GM21423 (cell line): ENCODE data around the gene REPS2.

Experiments
- ATAC-seq: cut with Tn5 transposase; IDR thresholded peaks from one replicate; pipeline ENCODE4 v1.9.1; 2021; ENCODE audit warnings: mild to moderate bottlenecking, moderate library complexity; ENCODE audit not compliant: unreplicated experiment

The REPS2 gene

DNA sequence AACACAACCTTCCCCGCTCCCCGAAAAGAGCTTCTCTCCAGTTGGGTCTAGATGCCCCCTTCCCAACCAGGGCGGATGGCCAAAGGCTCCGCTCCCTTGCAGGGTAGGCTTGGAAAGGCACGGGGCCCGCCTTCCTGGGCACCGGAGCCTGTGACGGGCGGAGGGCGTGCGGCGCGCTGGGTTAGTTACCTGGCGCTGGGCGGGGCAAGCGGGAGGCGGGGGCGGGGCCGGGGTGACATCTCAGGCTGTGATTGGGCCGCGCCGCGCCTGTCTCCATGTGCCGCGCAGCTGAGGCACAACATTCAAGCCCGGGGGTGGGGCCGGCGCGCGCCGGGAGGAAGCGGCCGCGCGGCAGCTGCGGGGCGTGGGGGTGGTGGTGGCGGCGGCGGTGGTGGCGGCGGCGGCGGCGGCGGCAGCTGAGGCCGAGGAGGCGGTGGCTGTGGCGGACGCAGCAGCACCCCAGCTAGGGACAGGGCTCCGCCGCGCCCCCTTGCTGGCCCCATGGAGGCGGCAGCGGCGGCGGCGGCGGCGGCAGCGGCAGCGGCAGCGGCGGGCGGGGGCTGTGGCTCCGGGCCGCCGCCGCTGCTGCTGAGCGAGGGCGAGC is at the start of gene REPS2:
TSS of gene REPS2 (plus strand) at position 298 of the 604 bp plus-strand sequence. CDS start at position 502, 204 bp downstream.
- peak; percentile 97 for ATAC-seq

DNA sequence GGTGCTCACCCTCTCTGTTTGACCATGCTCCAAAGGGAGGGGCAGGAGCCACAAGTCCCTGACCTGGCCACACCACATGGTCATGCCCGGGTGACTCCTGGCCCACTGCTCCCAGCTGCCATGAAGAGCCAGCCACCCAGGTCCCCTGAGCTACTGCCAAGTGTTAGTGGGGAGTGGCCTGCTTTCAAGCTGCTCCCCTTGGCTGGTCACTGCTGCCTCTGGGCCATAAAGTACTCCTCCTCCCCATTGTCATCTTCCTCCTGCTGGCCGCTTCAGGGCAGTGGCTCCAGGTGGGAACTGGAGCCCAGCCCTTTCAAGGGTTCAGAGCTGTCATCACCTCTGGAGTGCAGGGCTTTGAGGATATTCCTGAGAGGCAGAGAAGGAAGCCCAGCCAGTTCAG is 49.0 kb upstream of the REPS2 start:
- no peak for ATAC-seq

DNA sequence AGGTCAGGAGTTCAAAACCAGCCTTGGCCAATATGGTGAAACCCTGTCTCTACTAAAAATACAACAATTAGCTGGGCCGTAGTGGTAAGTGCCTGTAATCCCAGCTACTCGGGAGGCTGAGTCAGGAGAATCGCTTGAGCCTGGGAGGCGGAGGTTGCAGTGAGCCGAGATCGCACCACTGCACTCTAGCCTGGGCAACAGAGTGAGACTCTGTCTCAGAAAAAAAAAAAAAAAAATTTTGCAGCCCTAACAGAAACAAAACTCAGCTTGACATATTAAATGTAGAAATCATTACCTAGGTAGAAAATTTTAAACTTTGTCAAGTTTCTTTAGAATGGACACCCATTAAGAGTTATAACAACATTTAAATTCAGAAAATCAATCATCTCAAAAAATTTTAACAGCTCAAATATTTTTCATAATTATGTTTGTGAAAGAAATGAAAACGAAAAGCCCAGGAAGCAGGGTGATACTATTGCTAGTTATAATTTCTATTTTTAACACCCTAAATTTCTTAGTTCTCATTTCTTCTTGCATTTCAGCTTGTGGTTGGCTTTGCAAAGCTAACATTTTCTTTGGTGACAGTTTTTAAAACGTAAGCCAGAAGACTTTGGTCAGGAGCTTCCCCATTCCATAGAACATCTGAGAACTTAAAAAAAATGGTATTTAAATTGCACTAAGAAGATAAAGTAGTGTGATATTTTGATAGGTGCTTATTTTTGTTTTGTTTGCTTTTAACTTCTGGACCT is 43.0 kb upstream of the REPS2 start:
- peak; percentile 71 for ATAC-seq

DNA sequence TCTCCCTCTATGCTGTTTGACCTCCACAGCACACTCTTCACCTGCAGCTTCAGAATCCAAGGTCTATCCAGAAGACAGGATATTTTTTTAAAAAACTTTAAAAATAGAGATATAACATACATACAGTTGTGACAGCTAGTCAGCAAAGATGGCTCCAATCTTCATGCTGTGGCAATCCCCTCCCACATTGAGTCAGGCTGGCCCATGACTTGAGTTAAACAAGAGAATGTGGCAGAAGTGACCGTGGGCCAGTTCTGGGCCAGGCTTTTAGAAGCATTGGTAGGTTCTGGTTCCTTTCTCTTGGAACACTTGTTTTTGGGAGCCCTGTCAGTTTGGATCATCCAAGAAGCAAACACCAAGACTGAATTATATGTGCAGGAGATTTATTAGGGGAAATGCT is 36.1 kb upstream of the REPS2 start:
- ATAC-seq = no peak

DNA sequence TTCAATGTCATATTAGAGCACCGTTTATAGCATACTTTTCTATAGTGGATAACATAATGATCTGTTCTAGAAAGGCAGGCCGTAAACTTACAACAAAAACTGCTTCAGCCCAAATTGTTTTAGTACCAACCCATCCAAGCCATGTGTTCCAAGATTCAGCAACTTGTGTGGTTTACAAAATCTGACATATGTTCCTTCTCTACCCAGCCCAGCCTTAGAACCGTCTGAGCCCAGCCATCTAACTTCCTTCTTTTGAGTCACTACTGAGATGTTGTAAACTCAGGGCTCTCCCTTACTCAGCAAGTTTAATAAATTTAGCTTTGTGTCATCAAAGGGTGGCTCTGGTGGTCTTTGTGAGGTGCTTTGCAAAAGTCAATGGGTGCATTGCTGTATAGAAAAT is 32.4 kb upstream of the REPS2 start:
- ATAC-seq = no peak

DNA sequence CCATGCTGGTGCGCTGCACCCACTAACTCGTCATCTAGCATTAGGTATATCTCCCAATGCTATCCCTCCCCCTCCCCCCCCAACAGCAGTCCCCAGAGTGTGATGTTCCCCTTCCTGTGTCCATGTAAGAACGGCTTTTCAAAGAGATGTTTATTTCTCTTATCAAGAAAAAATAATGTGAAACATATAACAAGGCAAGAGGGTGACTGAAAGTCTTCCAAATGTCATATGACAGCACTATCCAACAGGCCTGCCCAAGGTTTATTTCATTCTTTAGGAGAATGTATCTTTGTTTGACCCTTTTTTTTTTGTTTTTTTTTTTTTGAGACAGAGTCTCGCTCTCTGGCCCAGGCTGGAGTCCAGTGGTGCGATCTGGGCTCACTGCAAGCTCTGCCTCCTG is 29.9 kb upstream of the REPS2 start:
- ATAC-seq = no peak

DNA sequence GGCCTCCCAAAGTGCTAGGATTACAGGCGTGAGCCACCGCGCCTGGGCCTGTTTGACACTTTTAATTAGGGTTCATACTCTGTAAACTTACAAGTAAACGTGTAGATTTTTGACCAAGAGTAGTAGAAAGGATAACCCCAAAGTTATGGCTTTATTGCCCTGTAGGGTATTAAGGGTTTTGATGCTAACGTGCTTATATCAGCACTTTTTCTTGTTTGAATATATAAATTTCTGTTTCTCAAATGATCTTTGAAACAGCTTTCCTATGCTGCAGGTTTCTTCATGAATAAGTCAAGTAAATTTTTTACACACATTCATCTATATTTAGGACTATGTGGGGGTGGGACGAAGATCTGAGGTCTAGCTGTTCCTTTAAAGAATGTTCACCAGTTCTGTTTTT is 29.3 kb upstream of the REPS2 start:
- ATAC-seq = no peak

DNA sequence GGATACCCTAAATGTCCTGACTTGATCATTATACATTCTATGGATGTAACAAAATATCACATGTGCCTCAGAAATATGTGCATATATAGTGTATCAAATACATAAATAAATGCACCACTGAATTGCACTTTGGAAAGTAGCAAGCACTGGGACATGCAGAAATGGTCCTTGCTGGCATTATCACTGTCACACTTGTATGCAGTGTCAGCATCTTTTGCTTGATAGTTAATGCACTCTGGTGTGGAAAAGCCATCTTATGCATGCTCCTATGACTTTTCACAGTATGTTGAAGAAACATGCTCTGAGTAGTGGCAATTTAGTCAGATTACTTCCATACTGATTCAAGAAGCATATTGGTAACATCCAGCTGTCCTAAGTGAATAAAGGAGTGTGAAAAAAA is 27.5 kb upstream of the REPS2 start:
- ATAC-seq = no peak

DNA sequence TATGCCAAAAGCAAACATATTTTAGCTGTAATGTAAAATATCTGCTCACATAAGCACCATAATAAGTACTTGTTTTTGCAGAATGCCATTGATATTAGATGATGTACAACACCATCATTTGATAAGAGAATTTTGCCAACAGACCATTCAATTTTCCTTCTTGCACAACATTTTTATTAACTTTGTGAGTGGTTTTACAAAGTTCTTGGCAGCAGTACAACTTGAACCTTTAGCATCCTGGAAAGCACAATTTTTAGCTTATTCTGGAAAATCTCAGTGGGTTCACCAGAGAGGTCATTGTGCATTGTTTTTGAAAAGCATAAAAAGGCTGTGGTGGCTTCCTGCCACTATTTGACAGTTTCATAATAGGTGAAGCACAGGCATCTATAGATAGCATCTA is 26.4 kb upstream of the REPS2 start:
- ATAC-seq = no peak

DNA sequence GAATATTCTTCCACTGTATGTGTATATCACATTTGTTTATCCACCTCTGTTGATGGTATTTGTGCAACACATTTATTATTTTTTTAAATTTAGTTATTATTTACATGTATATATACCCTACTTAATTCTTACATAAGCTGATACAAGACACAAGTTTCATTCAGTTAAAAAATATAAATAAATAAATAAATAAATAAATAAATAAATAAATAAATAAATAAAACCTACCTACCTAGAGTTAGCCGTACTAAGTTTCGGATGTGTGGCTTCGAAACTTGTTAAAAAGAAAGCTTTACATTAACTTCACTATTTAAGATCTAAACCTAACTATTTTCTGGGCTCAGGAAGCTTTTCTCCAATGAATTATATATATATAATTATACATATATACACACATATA is 23.3 kb upstream of the REPS2 start:
- no peak for ATAC-seq

DNA sequence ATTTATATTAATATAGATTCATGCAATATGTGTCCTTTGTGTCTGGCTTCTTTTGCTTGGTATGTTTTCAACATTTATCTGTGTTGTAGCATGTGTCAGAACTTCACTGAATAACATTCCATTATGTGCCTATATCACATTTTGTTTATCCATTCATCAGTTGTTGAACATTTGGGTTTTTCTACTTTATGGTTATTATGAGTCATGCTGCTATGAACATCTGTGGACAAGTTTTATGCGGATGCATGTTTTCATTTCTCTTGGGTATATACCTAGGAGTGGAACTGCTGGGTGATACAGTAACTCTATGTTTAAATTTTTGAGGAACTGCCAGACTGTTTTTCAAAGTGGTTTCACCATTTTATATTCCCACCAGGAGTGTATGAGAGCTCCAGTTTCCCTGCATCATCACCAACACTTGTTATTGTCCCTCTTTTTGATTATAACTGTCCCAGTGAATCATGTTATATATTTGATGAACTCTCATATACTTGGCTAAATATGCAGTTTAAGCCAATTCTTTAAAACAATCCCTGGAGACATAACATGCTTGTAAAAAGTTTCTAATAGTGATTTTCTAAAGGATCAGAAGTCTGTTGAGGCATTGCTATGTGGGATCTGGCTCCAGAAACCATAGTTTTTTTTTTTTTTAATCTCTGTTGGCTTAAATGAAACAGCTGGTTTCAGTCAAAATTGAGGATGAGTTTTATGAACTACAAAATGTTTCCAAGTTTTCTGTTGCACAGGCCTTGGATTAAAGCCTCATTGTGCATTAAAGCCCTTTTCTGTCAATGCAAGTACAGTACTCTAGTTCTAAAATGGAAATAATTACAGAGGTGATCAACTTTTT is 21.6 kb upstream of the REPS2 start:
- ATAC-seq = no peak

DNA sequence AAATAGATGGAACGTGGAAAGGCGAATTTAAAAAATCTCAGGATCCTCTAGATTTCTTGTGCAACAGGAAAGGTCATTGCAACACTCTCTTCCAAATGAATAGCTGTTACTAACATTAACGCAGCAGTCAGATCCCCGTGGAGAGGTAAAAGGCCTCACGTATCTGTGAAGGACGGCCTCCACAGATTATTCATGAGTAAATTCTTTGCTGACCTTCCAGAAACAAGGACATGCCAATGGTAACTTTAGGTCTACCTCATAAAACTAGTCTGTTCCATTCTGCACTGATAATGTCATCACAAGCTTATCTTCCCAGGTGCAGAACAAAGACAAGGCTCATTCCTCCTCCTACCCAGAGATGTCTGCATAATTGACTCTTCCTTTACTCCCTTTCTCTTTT is 16.1 kb upstream of the REPS2 start:
- no peak for ATAC-seq

DNA sequence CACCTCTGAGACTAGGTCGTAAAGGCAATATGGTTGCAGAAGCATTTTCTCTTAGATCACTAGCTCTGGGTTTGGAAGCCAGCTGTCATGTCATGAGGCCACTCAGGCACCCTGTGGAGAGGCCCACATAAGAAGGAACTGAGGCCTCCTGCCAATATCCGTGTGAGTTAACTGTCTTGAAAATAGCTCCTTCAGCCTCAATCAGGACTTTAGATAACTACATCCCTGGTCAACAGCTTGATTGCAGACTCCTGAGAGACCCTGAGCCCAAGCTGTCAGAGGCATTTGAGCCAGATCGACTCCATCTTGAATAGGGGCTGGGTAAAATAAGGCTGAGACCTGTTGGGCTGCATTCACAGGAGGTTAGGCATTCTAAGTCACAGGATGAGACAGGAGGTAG is 15.1 kb upstream of the REPS2 start:
- ATAC-seq = no peak

DNA sequence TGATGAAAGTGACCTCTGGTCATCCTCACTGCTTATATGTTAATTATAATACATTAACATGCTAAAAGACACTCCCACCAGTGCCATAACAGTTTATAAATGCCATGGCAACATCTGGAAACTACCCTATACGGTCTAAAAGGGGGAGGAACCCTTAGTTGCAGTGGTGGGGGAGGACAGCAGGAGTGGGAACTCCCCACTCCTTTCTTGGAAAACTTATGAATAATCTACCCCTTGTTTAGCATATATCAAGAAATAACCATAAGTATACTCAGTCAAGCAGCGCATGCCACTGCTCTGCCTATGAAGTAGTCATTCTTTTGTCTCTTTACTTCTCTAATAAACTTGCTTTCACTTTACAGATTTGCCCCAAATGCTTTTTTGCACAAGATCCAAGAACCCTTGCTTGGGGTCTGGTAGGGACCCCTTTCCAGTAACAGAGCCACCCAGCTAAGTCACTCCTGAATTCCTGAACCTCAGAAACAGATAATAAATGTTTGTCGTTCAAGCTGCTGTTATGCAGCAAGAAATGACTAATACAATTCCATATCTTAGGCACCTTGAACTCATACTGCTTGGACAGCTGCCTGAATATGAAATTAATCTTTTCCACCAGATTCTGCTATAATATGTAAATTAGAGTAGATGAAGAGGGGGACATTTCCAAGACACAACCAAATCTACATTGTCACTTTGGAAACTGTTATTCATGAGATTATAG is 14.4 kb upstream of the REPS2 start:
- no peak for ATAC-seq

DNA sequence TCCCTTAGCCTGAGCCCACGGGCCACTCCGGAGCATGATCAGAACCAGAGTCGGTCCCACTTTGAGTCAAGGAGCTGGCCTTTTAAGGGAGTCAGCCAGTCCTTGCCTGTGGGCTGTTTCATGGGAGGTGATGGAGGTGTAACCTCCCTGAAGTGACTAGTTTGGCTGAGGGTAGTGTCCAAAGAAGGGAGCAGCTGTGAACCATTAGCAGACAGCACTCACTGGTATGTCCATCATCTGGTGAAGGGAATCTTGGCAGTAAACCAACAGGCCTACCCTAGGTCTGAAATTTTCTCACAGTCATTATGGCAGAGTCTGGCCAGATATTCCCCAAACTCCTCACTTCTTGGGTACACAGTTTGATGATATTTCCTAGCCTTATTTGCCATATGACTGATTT is 12.3 kb upstream of the REPS2 start:
- no peak for ATAC-seq

DNA sequence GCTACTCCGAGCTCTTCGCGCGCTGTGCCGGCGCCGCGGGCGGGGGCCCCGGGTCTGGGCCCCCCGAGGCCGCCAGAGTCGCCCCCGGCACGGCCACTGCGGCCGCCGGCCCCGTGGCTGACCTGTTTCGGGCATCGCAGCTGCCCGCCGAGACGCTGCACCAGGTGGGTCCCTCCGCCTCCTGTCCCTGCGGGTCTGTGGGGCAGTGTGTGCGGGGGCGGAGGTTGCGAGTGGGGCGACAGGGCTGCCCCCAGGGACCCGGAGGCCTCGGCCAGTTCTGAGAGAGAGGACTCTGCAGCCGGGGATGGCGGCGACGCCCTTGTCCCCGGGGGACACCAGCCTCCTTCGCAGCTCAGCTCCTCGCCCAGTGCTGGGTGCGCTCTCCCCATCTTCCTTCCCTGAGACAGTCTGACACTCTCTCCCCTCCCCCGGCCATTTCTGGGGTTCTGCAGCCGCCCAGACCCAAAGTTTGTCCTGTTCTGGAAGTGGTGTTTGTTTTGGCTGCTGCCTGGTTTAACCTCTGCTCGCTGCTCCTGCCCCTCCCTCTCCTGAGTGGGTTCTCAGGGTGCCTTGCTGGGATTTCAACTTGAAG is 609 bp downstream of the REPS2 start:
- ATAC-seq = peak; percentile 35

DNA sequence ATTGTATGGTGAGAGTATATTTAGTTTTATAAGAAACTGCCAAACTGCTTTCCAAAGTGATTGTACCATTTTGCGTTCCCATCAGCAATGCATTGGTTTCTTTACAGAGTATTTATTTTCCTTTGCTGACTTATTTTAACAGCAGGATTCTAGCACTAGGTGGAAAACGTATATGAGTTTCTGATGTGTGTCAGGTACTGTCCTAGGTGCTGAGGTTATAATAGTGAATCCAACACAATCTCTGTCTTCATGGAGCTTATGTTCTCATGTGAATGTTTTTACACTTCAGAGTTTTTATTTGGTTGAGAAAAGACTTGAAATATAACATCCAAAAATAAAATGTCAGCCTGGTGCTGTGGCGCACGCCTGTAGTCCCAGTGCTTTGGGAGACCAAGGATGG is 4.0 kb downstream of the REPS2 start:
- ATAC-seq = no peak

DNA sequence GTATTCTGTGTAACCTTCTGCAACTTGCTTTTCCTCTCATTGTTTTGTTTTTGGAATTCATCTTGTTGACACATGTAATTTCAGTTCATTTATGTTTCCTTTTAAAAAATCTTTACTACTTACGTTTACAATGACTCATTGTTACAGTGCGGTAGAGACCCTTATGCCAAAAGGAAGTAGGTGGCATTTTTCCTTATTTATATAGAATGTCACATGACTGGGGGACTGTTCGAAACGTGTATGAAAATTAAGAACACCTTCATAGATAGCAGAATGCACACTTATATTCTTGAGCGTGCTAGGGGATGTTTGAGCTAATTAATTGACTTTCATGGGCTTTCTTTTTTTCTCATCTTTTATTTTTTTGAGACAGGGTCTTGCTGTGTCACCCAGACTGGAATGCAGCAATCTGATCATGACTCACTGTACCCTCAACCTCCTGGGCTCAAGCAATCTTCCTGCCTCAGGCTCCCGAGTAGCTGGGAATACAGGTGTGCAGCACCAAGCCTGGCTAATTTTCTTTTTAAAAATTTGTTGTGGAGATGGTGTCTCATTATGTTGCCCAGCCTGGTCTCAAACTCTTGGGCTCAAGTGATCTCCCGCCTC is 7.3 kb downstream of the REPS2 start:
- no peak for ATAC-seq

DNA sequence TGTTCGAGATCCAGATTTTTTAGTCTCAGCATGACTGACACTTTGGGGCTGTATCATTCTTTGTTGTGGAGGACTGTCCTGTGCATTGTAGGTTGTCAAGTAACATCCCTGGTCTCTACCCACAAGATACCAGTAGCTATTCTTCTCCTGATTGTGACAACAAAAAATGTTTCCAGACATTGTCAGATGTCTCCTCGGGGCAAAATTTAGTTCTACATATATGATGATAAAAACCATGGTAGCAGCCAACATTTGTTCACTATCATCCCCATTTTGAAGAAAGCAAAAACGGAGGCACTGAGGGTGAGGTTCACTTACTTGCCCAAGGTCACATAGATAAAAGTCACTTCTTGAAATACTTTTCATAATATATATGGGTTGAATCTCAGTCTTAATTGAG is 11.3 kb downstream of the REPS2 start:
- ATAC-seq = no peak

DNA sequence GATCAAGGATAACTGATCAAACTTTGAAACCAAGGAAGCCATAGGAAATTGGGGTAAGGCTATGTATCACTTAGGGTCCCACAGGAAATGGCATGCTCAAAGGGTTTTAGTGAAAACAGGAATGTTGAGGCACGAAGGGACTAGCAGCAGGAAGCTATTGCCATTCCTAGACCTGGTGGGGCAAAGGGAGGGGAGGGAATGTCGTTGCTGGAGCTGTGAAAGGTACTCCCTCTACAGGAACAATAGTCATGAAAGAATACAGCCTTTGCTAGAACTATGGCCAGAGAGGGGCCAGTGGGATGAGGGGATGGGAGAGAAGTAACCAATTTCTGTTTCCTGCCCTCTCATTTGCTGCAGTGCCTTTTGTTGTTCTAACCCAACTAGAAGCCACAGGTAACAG is 11.9 kb downstream of the REPS2 start:
- ATAC-seq = no peak
